Measurements from ENCODE around the gene SGSM2. TPM values are rescaled to one million over a fixed set of nuclear protein-coding genes. Genes with fewer than 3 reads are reported as not detected.

Gene SGSM2, protein sequence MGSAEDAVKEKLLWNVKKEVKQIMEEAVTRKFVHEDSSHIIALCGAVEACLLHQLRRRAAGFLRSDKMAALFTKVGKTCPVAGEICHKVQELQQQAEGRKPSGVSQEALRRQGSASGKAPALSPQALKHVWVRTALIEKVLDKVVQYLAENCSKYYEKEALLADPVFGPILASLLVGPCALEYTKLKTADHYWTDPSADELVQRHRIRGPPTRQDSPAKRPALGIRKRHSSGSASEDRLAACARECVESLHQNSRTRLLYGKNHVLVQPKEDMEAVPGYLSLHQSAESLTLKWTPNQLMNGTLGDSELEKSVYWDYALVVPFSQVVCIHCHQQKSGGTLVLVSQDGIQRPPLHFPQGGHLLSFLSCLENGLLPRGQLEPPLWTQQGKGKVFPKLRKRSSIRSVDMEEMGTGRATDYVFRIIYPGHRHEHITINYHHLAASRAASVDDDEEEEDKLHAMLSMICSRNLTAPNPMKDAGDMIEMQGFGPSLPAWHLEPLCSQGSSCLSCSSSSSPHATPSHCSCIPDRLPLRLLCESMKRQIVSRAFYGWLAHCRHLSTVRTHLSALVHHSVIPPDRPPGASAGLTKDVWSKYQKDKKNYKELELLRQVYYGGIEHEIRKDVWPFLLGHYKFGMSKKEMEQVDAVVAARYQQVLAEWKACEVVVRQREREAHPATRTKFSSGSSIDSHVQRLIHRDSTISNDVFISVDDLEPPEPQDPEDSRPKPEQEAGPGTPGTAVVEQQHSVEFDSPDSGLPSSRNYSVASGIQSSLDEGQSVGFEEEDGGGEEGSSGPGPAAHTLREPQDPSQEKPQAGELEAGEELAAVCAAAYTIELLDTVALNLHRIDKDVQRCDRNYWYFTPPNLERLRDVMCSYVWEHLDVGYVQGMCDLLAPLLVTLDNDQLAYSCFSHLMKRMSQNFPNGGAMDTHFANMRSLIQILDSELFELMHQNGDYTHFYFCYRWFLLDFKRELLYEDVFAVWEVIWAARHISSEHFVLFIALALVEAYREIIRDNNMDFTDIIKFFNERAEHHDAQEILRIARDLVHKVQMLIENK
- polyA plus RNA-seq (2012; ENCODE audit: missing spikeins): 31.4 TPM

DNA sequence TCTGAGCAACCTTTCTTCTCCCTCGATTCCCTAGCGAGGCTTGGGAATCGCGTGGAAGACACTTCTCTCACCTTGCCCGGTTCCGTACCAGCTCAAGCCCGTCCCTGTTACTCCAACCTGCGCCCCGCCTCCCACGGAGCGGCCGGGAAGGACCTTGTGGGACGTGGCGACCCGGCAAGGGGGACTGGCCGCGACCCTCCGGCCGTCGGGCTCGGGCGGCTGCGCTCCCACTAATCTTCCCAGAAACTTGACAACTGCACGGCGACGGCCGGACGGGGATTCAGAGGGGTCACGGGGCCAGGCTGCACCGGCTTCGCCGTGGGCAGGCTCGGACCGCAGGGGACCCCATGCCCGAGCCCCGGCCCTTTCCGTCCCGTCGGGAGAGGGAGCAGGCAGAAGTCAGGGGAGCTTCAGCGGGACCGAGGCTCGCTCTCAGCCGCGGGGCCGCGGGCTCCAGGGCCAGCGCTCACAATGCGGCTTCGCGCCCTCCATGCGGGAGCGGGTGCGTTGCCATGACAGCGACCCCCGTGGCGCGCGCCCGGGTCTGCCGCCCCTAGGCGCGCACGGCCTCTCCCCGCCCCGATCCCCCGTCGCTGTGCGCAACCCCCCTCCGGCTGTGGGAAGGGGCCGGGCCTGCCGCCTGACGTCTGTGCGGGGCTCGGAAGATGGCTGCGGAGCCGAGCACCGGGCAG is at the start of gene SGSM2:
Gene SGSM2 (plus strand): TSS at position 650 of the 692 bp plus-strand sequence. CDS start 188 bp downstream, outside the sequence.
- DNase-seq (ENCODE audit: insufficient read length): peak; percentile 79
- FAIRE-seq: peak; percentile 82

DNA sequence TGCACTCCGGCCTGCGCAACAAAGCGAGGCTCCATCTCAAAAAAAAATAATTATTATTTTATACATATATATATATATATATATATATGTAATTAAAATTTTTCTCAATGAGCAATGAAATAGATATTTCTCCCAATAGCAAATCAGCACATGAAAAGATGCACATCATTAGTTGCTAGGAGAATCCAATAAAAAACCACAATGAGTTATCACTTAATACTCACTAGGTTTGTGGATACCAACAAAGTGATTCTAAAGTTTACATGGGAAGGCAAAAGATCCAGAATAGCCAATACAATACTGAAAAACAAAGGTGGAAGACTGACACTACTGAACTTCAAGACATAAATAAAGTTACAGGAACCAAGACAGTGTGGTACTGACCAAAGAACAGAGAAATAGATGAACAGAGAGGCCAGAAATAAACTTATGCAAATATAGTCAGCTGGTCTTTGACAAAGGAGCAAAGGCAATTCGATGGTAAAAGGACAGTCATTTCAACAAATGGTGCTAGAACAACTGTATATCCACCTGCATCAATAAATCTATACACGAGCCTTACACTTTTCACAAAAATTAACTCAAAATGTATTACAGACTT is 47.3 kb upstream of the SGSM2 start:
- FAIRE-seq: peak; percentile 85
- no peak for DNase-seq (ENCODE audit: insufficient read length)
- TF ChIP-seq TAF1 (IDR thresholded peaks at IDR 0.05; ENCODE audit: borderline replicate concordance, low read depth, low read length): no peak
- no peak for TF ChIP-seq POLR2A (IDR thresholded peaks at IDR 0.05; ENCODE audit: low read depth, low read length)
- TF ChIP-seq POLR2AphosphoS5 (IDR thresholded peaks at IDR 0.05; ENCODE audit: low read depth, low read length): no peak

More for the DNA sequence above, at the start of gene SGSM2:
- TF ChIP-seq TAF1 (IDR thresholded peaks at IDR 0.05; ENCODE audit: borderline replicate concordance, low read depth, low read length) (no peak), POLR2AphosphoS5 (IDR thresholded peaks at IDR 0.05; ENCODE audit: low read depth, low read length) (no peak), POLR2A (IDR thresholded peaks at IDR 0.05; ENCODE audit: low read depth, low read length) (no peak)

DNA sequence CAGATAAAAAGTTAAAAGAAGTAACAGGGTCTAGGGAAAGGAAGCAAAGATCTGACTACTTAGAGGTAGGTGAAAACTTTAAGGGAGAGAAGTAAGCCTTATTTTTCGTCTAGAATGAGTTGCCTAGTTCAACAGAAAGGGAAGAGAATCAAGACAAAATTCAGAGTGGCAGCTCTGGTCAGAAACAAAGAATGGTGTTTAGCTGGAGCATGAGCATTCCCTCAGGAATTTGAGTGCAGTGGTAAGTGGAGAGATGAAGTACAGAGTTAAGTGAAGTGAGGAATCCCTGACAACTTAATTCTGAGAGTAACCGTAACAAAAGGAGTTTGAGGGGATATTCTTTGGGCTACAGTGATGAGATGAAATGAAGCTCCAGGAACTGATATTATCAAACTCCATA is 45.2 kb upstream of the SGSM2 start:
- no peak for FAIRE-seq
- no peak for DNase-seq (ENCODE audit: insufficient read length)
- TF ChIP-seq TAF1 (IDR thresholded peaks at IDR 0.05; ENCODE audit: borderline replicate concordance, low read depth, low read length) (no peak), POLR2AphosphoS5 (IDR thresholded peaks at IDR 0.05; ENCODE audit: low read depth, low read length) (no peak), POLR2A (IDR thresholded peaks at IDR 0.05; ENCODE audit: low read depth, low read length) (no peak)

DNA sequence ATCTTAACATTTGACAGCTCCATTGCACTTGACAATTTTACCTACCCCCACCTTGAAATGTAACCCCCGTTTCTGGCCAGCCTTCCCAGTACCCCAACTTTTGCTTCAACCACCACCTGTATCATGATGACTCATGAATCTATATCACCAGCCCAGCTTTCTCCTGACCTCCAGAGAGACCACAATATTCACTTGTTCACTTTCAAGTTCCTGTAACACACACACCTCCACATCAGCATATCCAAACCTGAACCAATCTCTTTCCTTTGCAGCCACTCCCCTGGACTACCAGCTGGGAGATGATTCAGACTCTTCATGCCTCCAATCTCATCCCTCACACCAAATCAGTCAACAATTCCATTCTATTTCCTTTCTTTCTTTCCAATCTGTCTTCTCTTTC is 41.7 kb upstream of the SGSM2 start:
- TF ChIP-seq TAF1 (IDR thresholded peaks at IDR 0.05; ENCODE audit: borderline replicate concordance, low read depth, low read length) (no peak), POLR2AphosphoS5 (IDR thresholded peaks at IDR 0.05; ENCODE audit: low read depth, low read length) (no peak), POLR2A (IDR thresholded peaks at IDR 0.05; ENCODE audit: low read depth, low read length) (no peak)
- DNase-seq (ENCODE audit: insufficient read length) (no peak), FAIRE-seq (no peak)

DNA sequence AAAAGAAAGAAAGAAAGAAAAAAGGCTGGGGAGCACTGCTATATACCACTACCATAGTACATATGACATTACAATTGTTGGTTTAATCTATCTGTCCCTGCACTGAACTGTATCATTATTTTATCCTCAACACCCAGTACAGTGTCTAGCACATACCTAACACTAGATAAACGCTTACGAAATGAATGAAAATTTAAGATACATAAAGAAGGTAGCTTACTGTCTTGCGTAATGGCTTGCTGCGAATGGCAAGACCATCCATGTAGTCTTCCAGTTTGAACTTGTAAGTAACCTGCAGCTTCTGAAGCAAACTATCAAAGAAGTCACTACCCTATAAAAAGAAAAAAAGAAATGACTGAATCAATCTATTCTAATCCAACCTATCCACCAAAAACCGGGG is 40.3 kb upstream of the SGSM2 start:
- TF ChIP-seq POLR2AphosphoS5 (IDR thresholded peaks at IDR 0.05; ENCODE audit: low read depth, low read length) (no peak), TAF1 (IDR thresholded peaks at IDR 0.05; ENCODE audit: borderline replicate concordance, low read depth, low read length) (no peak), POLR2A (IDR thresholded peaks at IDR 0.05; ENCODE audit: low read depth, low read length) (no peak)
- no peak for DNase-seq (ENCODE audit: insufficient read length)
- no peak for FAIRE-seq

DNA sequence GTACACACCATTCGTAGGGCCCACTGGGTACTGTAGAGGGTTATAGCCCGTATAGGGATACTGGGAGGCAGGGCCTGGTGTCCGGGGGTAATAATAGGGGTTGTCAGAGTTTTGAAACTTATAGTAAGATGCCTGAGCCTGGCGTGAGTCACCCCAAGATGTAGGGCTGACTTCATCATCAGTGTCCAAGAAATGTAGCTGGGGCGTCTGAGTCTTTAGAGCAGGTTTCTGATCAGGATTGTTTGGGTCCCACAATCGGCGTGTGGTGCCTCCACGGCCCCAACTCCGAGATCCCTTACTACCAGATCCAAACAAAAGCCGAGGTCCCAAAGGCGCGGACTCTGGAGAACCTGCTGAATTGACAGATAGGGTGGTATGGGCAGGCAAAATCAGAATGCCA is 38.2 kb upstream of the SGSM2 start:
- TF ChIP-seq POLR2AphosphoS5 (IDR thresholded peaks at IDR 0.05; ENCODE audit: low read depth, low read length) (no peak), TAF1 (IDR thresholded peaks at IDR 0.05; ENCODE audit: borderline replicate concordance, low read depth, low read length) (no peak), POLR2A (IDR thresholded peaks at IDR 0.05; ENCODE audit: low read depth, low read length) (no peak)
- DNase-seq (ENCODE audit: insufficient read length): no peak
- FAIRE-seq: no peak

DNA sequence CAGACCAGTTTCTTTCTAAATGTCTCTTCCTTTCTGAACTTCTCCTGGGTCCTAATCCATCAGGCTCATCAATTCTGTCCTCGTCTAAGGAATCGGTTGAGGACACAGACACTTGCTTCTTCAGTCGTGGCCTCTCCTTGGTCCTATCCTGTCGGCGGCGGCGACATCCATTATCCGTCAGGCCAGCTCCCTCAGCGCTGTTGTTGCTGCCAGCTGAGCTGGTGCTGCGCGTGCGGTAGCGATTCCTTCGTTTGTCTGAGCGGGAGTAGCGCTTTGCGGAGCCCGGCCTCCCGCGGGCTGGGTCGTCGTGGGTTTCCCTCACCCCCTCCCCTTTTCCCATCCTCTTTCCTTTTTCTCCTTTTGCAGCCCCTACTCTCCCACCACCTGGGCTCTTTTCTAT is 37.5 kb upstream of the SGSM2 start:
- no peak for FAIRE-seq
- DNase-seq (ENCODE audit: insufficient read length): no peak
- no peak for TF ChIP-seq POLR2A (IDR thresholded peaks at IDR 0.05; ENCODE audit: low read depth, low read length)
- no peak for TF ChIP-seq TAF1 (IDR thresholded peaks at IDR 0.05; ENCODE audit: borderline replicate concordance, low read depth, low read length)
- TF ChIP-seq POLR2AphosphoS5 (IDR thresholded peaks at IDR 0.05; ENCODE audit: low read depth, low read length): no peak

DNA sequence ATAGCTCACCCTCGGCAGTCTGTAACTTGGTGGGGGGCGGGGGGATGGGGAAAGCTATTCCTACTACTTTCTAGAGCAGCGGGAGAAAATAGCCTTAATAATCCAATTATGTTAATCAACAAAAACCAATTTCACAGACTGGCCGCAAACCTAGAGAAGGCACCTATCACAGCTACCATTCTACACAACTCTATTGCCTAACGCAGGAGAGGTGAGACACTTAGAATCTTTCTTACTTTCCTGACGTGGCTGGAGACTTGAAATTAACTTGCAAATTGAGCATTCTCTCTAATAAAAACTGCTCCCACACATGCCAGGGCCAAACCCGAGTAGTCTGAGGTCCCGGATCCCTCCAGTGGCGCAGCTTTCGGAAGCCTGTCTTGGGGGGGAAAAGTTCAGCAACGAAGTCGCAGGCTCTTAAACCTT is 34.5 kb upstream of the SGSM2 start:
- DNase-seq (ENCODE audit: insufficient read length) (no peak), FAIRE-seq (no peak)
- TF ChIP-seq POLR2A (IDR thresholded peaks at IDR 0.05; ENCODE audit: low read depth, low read length) (no peak), TAF1 (IDR thresholded peaks at IDR 0.05; ENCODE audit: borderline replicate concordance, low read depth, low read length) (no peak), POLR2AphosphoS5 (IDR thresholded peaks at IDR 0.05; ENCODE audit: low read depth, low read length) (no peak)

DNA sequence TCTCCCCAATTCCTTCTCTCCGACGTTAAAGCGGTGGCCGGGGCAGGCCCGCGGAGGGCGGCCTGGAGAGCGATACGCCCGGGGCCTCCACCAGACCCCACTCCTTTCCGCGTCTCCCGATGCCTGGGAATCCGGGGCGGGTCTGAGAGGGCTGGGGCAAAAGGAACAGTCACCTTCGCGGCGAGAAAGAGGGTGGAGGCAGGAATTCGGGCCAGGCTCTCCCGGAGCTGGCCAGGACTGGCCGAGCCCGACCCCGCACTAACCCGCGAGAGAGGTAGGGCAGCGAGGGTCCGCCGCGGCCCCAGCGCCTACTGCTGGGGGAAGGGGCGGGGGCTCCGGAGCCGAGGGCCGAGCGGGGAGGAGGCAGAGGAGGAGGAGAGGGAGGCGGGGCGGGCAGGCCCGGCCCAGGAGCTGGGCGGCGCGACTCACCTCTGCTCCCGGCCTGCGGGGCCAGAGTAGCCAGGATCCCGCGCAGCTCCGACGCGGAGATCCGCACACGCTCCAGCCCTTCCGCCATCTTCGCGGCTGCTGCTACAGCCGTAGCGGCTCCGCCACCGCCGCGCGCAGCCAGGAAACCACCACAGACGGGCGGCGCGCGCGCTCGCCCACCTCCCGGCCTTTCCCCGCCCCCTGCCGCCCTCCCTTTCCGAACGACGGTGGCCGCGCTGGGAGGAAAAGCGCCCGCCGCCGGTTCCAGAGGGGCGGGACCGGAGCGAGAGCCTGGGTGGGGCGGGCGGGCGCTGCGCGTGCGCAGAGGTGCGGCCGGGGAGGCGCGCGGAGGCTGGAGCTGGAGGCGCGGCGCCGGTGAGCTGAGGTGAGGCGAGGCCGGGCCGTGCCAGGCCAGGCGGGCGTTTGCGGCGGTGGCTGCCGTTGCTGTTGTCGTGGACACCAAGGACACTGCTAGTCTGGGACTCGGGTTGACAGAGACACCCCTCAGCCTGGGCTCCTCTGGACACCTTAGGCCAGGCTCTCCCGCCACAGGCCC is 33.8 kb upstream of the SGSM2 start, which contains the start of the genes SMG6 and SRR:
Gene SMG6 (minus strand): TSS at position 582 of the 985 bp plus-strand sequence. CDS start 65 bp downstream, at position 517.
Gene SRR (plus strand): TSS at position 747 of the 985 bp plus-strand sequence. CDS start 11,611 bp downstream, outside the sequence.
- peak; percentile 98 for DNase-seq (ENCODE audit: insufficient read length)
- 0 out of 2 replicates have a peak, but pooled peaks have one; percentile 62 for TF ChIP-seq TAF1 (IDR thresholded peaks at IDR 0.05; ENCODE audit: borderline replicate concordance, low read depth, low read length)
- TF ChIP-seq POLR2A (IDR thresholded peaks at IDR 0.05; ENCODE audit: low read depth, low read length): peak; percentile 89
- peak; percentile 78 for TF ChIP-seq POLR2AphosphoS5 (IDR thresholded peaks at IDR 0.05; ENCODE audit: low read depth, low read length)
- FAIRE-seq: peak; percentile 96
